Ishikawa (cell line): ENCODE data around the gene BRCA2.

Experiments
- CEBPB ChIP-seq: IDR thresholded peaks from 2 replicates; pipeline ENCODE4 v1.6.1; 2012
- CREB1 ChIP-seq: IDR thresholded peaks from 2 replicates; pipeline ENCODE4 v1.6.1; 2012; ENCODE audit warnings: low read depth
- EGR1 ChIP-seq: IDR thresholded peaks from 2 replicates; pipeline ENCODE4 v1.6.1; 2012
- EP300 ChIP-seq: IDR thresholded peaks from 2 replicates; pipeline ENCODE4 v1.6.1; 2012; ENCODE audit warnings: borderline replicate concordance
- FOXM1 ChIP-seq: IDR thresholded peaks from 2 replicates; pipeline ENCODE4 v1.6.1; 2012; ENCODE audit warnings: low read depth, borderline replicate concordance
- NFIC ChIP-seq: IDR thresholded peaks from 2 replicates; pipeline ENCODE4 v1.6.1; 2012
- RAD21 ChIP-seq: IDR thresholded peaks from 2 replicates; pipeline ENCODE4 v1.6.1; 2012; ENCODE audit warnings: low read depth
- TAF1 ChIP-seq: IDR thresholded peaks from 2 replicates; pipeline ENCODE4 v1.6.1; 2012; ENCODE audit warnings: low read depth, mild to moderate bottlenecking
- TCF12 ChIP-seq: IDR thresholded peaks from 2 replicates; pipeline ENCODE4 v1.6.1; 2012; ENCODE audit warnings: low read depth
- TEAD4 ChIP-seq: IDR thresholded peaks from 2 replicates; pipeline ENCODE4 v1.6.1; 2012
- YY1 ChIP-seq: IDR thresholded peaks from 2 replicates; pipeline ENCODE4 v1.6.1; 2012; ENCODE audit warnings: low read depth
- ZBTB7A ChIP-seq: IDR thresholded peaks from 2 replicates; pipeline ENCODE4 v1.6.1; 2012; ENCODE audit warnings: low read depth
- TF ChIP-seq, protein P1 (sequence below): IDR thresholded peaks from 2 replicates; pipeline ENCODE4 v1.6.1; 2012; ENCODE audit warnings: low read depth, mild to moderate bottlenecking
- TF ChIP-seq, protein P2 (sequence below): IDR thresholded peaks from 2 replicates; pipeline ENCODE4 v1.6.1; 2012
- TF ChIP-seq, protein P3 (sequence below): IDR thresholded peaks from 2 replicates; pipeline ENCODE4 v1.6.1; 2012

Gene BRCA2

DNA sequence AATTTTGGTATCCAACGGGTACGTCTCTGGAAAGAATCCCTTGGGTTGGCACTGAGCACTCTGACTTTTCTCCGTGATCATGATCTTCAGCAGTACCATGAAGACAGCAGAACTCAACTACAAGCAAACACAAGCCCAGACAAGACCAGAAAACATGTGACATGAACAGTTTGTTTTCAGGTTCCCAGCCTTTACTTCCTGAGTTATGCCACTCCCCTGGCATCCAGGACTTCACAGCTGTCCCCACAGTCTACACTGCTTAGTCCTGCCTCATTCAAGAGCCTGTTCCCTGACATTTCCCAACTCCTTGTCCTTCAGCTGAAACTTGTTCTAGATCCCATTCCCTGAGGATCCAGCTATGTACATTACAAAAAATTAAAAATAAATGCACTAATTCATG lies 117.5 kb downstream of the BRCA2 start:
- TF ChIP-seq, protein P1, sequence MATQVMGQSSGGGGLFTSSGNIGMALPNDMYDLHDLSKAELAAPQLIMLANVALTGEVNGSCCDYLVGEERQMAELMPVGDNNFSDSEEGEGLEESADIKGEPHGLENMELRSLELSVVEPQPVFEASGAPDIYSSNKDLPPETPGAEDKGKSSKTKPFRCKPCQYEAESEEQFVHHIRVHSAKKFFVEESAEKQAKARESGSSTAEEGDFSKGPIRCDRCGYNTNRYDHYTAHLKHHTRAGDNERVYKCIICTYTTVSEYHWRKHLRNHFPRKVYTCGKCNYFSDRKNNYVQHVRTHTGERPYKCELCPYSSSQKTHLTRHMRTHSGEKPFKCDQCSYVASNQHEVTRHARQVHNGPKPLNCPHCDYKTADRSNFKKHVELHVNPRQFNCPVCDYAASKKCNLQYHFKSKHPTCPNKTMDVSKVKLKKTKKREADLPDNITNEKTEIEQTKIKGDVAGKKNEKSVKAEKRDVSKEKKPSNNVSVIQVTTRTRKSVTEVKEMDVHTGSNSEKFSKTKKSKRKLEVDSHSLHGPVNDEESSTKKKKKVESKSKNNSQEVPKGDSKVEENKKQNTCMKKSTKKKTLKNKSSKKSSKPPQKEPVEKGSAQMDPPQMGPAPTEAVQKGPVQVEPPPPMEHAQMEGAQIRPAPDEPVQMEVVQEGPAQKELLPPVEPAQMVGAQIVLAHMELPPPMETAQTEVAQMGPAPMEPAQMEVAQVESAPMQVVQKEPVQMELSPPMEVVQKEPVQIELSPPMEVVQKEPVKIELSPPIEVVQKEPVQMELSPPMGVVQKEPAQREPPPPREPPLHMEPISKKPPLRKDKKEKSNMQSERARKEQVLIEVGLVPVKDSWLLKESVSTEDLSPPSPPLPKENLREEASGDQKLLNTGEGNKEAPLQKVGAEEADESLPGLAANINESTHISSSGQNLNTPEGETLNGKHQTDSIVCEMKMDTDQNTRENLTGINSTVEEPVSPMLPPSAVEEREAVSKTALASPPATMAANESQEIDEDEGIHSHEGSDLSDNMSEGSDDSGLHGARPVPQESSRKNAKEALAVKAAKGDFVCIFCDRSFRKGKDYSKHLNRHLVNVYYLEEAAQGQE, result no peak
- TF ChIP-seq EP300, result no peak
- TF ChIP-seq ZBTB7A, result no peak
- TF ChIP-seq FOXM1, result no peak
- TF ChIP-seq, protein P2, sequence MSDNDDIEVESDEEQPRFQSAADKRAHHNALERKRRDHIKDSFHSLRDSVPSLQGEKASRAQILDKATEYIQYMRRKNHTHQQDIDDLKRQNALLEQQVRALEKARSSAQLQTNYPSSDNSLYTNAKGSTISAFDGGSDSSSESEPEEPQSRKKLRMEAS, result no peak
- TF ChIP-seq TCF12, result no peak
- no peak for TF ChIP-seq CREB1
- TF ChIP-seq, protein P3, sequence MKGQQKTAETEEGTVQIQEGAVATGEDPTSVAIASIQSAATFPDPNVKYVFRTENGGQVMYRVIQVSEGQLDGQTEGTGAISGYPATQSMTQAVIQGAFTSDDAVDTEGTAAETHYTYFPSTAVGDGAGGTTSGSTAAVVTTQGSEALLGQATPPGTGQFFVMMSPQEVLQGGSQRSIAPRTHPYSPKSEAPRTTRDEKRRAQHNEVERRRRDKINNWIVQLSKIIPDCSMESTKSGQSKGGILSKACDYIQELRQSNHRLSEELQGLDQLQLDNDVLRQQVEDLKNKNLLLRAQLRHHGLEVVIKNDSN, result no peak
- no peak for TF ChIP-seq EGR1
- no peak for TF ChIP-seq TEAD4
- no peak for TF ChIP-seq RAD21
- TF ChIP-seq TAF1, result no peak
- no peak for TF ChIP-seq NFIC

DNA sequence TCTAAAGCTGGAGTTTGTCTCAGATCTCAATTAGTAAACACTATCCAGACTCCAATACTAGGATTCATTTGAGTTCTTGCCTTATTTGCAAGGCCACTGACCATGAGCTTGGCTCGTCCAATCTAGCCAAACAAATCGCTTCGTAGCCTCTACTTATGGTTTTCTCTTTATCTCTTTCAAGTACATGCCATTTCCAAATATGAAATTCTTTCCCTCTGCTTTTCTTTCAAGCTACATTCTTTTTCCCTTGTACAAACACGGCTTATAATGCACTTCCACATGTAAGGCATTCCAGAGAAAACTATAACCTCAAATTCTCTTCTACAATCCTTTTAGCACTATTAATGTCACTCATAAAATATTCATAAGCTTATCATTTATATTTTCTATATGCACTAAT lies 123.6 kb downstream of the BRCA2 start:
- no peak for TF ChIP-seq TCF12
- no peak for TF ChIP-seq FOXM1
- TF ChIP-seq NFIC, result no peak
- no peak for TF ChIP-seq EGR1
- TF ChIP-seq ZBTB7A, result no peak
- TF ChIP-seq TAF1, result no peak
- TF ChIP-seq, protein P1, result no peak
- TF ChIP-seq YY1, result no peak
- TF ChIP-seq TEAD4, result no peak

DNA sequence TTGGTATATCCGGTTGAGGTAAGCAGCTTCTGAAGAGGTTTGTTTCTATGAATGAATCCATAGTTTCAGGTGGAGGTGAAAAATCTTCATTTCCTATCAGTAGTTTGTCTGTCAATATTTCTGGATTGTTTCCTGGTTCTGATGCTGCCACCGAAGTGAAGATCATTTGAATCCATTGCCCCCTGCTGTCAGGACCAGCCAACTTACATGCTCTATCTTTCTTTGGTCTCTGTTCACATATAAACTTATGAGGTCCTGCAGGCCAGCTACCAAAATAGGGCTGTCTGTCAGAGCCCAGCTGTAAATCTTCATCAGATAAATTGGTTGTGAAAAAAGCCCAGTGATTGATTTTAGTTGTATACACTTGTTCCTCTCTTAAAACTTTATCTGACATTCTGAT lies 127.8 kb downstream of the BRCA2 start:
- TF ChIP-seq, protein P1, result no peak
- TF ChIP-seq FOXM1 (no peak), RAD21 (no peak), TAF1 (no peak), TEAD4 (no peak), ZBTB7A (no peak), CEBPB (no peak), EP300 (no peak), TCF12 (no peak), EGR1 (no peak), YY1 (no peak), CREB1 (no peak)
- TF ChIP-seq, protein P3, result no peak
- TF ChIP-seq, protein P2, result no peak

DNA sequence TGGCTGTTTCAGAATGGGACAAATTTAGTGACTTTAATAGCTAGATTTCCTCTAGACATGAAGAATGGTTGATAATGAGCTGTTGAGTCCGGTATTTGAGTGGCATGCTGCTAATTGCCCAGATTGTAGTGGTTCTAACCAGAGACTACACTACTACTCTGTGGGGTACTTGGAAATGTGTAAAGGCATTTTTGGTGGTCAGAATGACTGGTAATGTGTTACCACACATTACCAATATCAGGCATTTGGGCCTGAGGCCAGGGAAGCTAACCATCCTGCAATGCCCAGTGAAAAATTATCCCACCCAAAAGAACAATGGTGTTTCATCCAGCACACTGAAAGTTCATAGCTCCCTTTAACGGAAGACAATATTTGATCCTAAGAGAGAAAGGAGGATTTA lies 130.2 kb downstream of the BRCA2 start:
- TF ChIP-seq CEBPB (no peak), EP300 (no peak), NFIC (no peak), FOXM1 (no peak), ZBTB7A (no peak), TEAD4 (no peak), CREB1 (no peak), TAF1 (no peak), EGR1 (no peak), RAD21 (no peak), YY1 (no peak)
- TF ChIP-seq, protein P1, result no peak
- TF ChIP-seq, protein P3, result no peak
